COLO668 (cell line): Measurements from ENCODE around the gene SLC46A2.

ENCODE experiments used
- DNase-seq: peaks from one replicate; lab custom pipeline; 2025; ENCODE audit not compliant: unreplicated experiment; lab: John Stamatoyannopoulos, UW

Gene SLC46A2

DNA sequence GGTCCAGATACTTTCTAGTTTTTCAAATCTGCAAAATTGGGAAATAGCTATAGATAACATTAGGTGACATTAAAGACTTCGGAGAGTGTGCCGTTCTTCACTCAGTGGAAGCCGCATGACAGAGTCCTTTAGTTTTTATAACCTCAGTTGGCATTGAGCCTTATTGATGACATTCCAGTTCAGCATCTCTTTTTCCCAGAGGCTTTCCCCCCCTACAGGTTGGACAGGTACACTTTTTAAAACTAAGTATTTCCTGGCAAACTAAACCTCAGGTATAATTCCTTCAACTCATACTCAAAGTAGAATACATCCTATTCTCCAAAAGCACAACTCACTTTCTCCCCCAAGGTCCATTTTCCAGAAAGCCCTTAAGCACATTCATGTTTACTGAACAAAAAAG is 58.7 kb downstream of the SLC46A2 start:
- no peak for DNase-seq

DNA sequence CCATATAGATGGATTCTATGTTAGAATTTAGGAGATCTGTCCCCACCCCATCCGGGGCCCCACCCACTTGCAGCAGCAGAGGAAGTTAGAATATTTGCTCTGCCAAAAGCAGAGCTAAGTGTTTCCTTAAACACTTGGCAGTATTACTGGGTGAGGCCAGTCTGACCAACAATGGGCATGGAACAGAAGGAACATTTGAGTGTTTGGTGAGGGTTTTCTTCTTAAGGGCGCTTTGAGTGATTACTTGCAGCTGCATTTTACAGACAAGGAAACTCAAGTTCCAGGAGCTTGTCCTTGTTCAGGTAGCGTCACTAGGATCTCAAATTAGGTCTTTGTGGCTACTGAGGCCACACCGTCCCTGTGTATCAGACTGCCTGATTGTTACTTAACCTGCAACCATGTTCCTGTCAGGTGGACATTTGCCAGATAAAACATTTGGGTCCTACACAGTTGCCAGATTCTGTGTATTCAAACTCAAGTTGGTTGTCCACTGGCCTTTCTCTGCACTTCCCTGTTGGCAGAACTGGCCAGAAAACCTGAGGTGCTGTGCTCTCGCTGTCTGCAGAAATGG is 59.3 kb downstream of the SLC46A2 start:
- DNase-seq, result no peak
